IMR-90 (cell line): ENCODE data around the gene PLA2G1B. TPM values are rescaled to one million over a fixed set of nuclear protein-coding genes. Genes with fewer than 3 reads are reported as not detected.

ENCODE experiments used
- ATAC-seq: fragments of 200-7000 bp; cut with Tn5 transposase; 2 replicates; pipeline ENCODE4 v1.9.1; 2020; ENCODE audit warnings: low read depth, mild to moderate bottlenecking, moderate library complexity
- BruUV-seq: library from RNA; stranded (reverse); fragments of 400-500 nt; replicated peaks from 2 replicates; lab custom pipeline; 2021; lab: Mats Ljungman, UMichigan
- CTCF ChIA-PET: fragments of 300-600 bp; formaldehyde crosslinking; extraction: SDS; loops from one replicate; lab custom pipeline; 2021; ENCODE audit warnings: antibody characterized with exemption; lab: Yijun Ruan, JAX
- POLR2A ChIA-PET: fragments of 300-600 bp; sonication (Branson Sonifier 250); formaldehyde crosslinking; loops from one replicate; lab custom pipeline; 2022; ENCODE audit warnings: antibody characterized with exemption; ENCODE audit not compliant: unreplicated experiment; lab: Charles Lee
- DNase-seq: peaks from one replicate; pipeline ENCODE4 v3.0.0; 2013
- H2AFZ ChIP-seq: replicated peaks from 2 replicates; pipeline ENCODE3; 2013; ENCODE audit warnings: low read length, mild to moderate bottlenecking; ENCODE audit not compliant: poor library complexity
- H2AK5ac ChIP-seq: 2 replicates; pipeline ENCODE4 v1.6.1; 2013; ENCODE audit warnings: low read depth, low read length, inconsistent platforms
- H2AK9ac ChIP-seq: replicated peaks from 2 replicates; pipeline ENCODE3; 2013; ENCODE audit warnings: mild to moderate bottlenecking, low read depth, low read length, moderate library complexity; ENCODE audit not compliant: poor library complexity
- H2BK120ac ChIP-seq: 2 replicates; pipeline ENCODE4 v1.6.1; 2013; ENCODE audit warnings: low read depth, low read length, inconsistent platforms
- H2BK15ac ChIP-seq: 3 replicates; pipeline ENCODE4 v1.6.1; 2013; ENCODE audit warnings: low read depth, low read length, inconsistent platforms
- H2BK20ac ChIP-seq: 2 replicates; pipeline ENCODE4 v1.6.1; 2013; ENCODE audit warnings: low read depth, mild to moderate bottlenecking, inconsistent platforms, low read length, moderate library complexity
- H2BK5ac ChIP-seq: 2 replicates; pipeline ENCODE4 v1.6.1; 2013; ENCODE audit warnings: mild to moderate bottlenecking, low read depth, low read length, inconsistent platforms; ENCODE audit not compliant: poor library complexity, severe bottlenecking
- H3K14ac ChIP-seq: replicated peaks from 2 replicates; pipeline ENCODE4 v1.6.1; 2013; ENCODE audit warnings: low read depth, low read length, inconsistent platforms
- H3K18ac ChIP-seq: 2 replicates; pipeline ENCODE4 v1.6.1; 2013; ENCODE audit warnings: low read depth, low read length, control low read depth
- H3K23ac ChIP-seq: 2 replicates; pipeline ENCODE4 v1.6.1; 2013; ENCODE audit warnings: low read depth, low read length, inconsistent platforms
- H3K27ac ChIP-seq: 2 replicates; pipeline ENCODE4 v1.5.1; 2013; ENCODE audit warnings: mild to moderate bottlenecking, control low read depth, low read length; ENCODE audit not compliant: insufficient read depth
- H3K27me3 ChIP-seq: 2 replicates; pipeline ENCODE4 v1.6.1; 2013; ENCODE audit warnings: low read length; ENCODE audit not compliant: control insufficient read depth, insufficient read depth
- H3K36me3 ChIP-seq: 2 replicates; pipeline ENCODE4 v1.6.1; 2013; ENCODE audit warnings: low read length, mixed read lengths; ENCODE audit not compliant: control insufficient read depth, insufficient read depth
- H3K4ac ChIP-seq: 2 replicates; pipeline ENCODE4 v1.6.1; 2013; ENCODE audit warnings: low read depth, low read length, inconsistent platforms
- H3K4me1 ChIP-seq: 2 replicates; pipeline ENCODE4 v1.6.1; 2013; ENCODE audit warnings: low read length, mixed read lengths; ENCODE audit not compliant: control insufficient read depth, insufficient read depth
- H3K4me2 ChIP-seq: 2 replicates; pipeline ENCODE4 v1.6.1; 2013; ENCODE audit warnings: low read depth, mild to moderate bottlenecking, control low read depth, low read length, moderate library complexity
- H3K4me3 ChIP-seq: 2 replicates; pipeline ENCODE4 v1.5.1; 2013; ENCODE audit warnings: low read depth, mild to moderate bottlenecking, control low read depth, low read length, moderate library complexity; ENCODE audit not compliant: insufficient read depth
- H3K56ac ChIP-seq: 2 replicates; pipeline ENCODE4 v1.6.1; 2013; ENCODE audit warnings: low read length, inconsistent platforms; ENCODE audit not compliant: insufficient read depth; ENCODE audit errors: extremely low read depth
- H3K79me1 ChIP-seq, 2 experiments: 2 replicates each; pipeline ENCODE4 v1.6.1; 2013; ENCODE audit warnings: low read length in 2 of 2, inconsistent platforms in 1 of 2, low read depth in 1 of 2
- H3K9ac ChIP-seq: 2 replicates; pipeline ENCODE4 v1.6.1; 2013; ENCODE audit warnings: low read depth, low read length, control low read depth
- H3K9me1 ChIP-seq: 2 replicates; pipeline ENCODE4 v1.6.1; 2013; ENCODE audit warnings: low read length, inconsistent platforms; ENCODE audit not compliant: insufficient read depth
- H3K9me3 ChIP-seq: 2 replicates; pipeline ENCODE4 v1.6.1; 2013; ENCODE audit warnings: low read length; ENCODE audit not compliant: control insufficient read depth, insufficient read depth
- H4K20me1 ChIP-seq: 2 replicates; pipeline ENCODE4 v1.6.1; 2013; ENCODE audit warnings: low read length, inconsistent platforms; ENCODE audit not compliant: insufficient read depth
- H4K5ac ChIP-seq: 2 replicates; pipeline ENCODE4 v1.6.1; 2013; ENCODE audit warnings: mild to moderate bottlenecking, low read depth, low read length, control low read depth
- H4K8ac ChIP-seq, 2 experiments: 2 replicates each; pipeline ENCODE4 v1.6.1; 2013; ENCODE audit warnings: low read depth in 2 of 2, low read length in 2 of 2, control low read depth in 1 of 2, inconsistent platforms in 1 of 2
- H4K91ac ChIP-seq: 2 replicates; pipeline ENCODE4 v1.6.1; 2013; ENCODE audit warnings: low read depth, low read length, inconsistent platforms; ENCODE audit not compliant: insufficient read depth
- BHLHE40 ChIP-seq: fragments of 150-350 bp; IDR thresholded peaks from 2 replicates; pipeline ENCODE4 v1.6.1; 2016; ENCODE audit warnings: mild to moderate bottlenecking, low read depth, low read length
- CEBPB ChIP-seq: IDR thresholded peaks from 2 replicates; pipeline ENCODE4 v1.6.1; 2012; ENCODE audit warnings: low read depth, low read length, improper control_type of control experiment
- CHD1 ChIP-seq: IDR thresholded peaks from 2 replicates; pipeline ENCODE4 v1.6.1; 2012; ENCODE audit warnings: low read depth, low read length, improper control_type of control experiment
- MAZ ChIP-seq: IDR thresholded peaks from 2 replicates; pipeline ENCODE4 v1.6.1; 2012; ENCODE audit warnings: low read depth, mild to moderate bottlenecking, low read length, improper control_type of control experiment, moderate library complexity, borderline replicate concordance
- NFE2L2 ChIP-seq: fragments of 150-350 bp; IDR thresholded peaks from 2 replicates; pipeline ENCODE4 v1.6.1; 2016; ENCODE audit warnings: low read depth, mild to moderate bottlenecking, low read length
- RFX5 ChIP-seq: IDR thresholded peaks from 2 replicates; pipeline ENCODE4 v1.8.0; 2012; ENCODE audit warnings: low read depth, mild to moderate bottlenecking, low read length, moderate library complexity
- SMC3 ChIP-seq: fragments of 150-350 bp; IDR thresholded peaks from 2 replicates; pipeline ENCODE4 v1.6.1; 2016; ENCODE audit warnings: low read depth, mild to moderate bottlenecking, antibody characterized with exemption, low read length, moderate library complexity
- USF2 ChIP-seq: fragments of 150-350 bp; IDR thresholded peaks from 2 replicates; pipeline ENCODE4 v1.6.1; 2017; ENCODE audit warnings: mild to moderate bottlenecking, antibody characterized with exemption, low read length, low read depth
- WGBS, 2 experiments: methylation state at CpG; one replicate each; pipeline versions ENCODE4 v1.1.5 to v1.1.7; 2013; ENCODE audit warnings: missing lambda C conversion rate in 2 of 2; ENCODE audit not compliant: insufficient read length in 1 of 2; ENCODE audit errors: extremely low coverage in 2 of 2; 5-methylcytosine and 5-hydroxymethylcytosine counted together
- dilution Hi-C: fragments of 300-500 bp; cut with HindIII; formaldehyde crosslinking; loops from one replicate; pipeline ENCODE4 v1.14.3; 2018; ENCODE audit warnings: low sequenced_read_pairs; ENCODE audit not compliant: unreplicated experiment
- in situ Hi-C: fragments of 300-500 bp; cut with MboI; formaldehyde crosslinking; loops from 3 replicates; pipeline ENCODE4 v1.14.3; 2019; ENCODE audit warnings: low sequenced_read_pairs, inconsistent platforms, mixed read lengths
- intact Hi-C: fragments of 100-400 bp; cut with micrococcal nuclease; formaldehyde crosslinking; loops from 2 replicates; pipeline ENCODE4 v1.10.0; 2022
- polyA plus RNA-seq, 3 experiments: library from polyadenylated mRNA; depleted of rRNA; stranded (reverse); fragments of >200 nt; gene quantifications; 2 replicates each; pipeline ENCODE4 v1.2.3, GENCODE V29; 2012; ENCODE audit warnings: low replicate concordance in 1 of 3
- total RNA-seq: library from RNA; depleted of rRNA; stranded (reverse); fragments of >200 nt; gene quantifications from 2 replicates; pipeline ENCODE4 v1.2.3, GENCODE V29; 2012
- TF ChIP-seq, protein P1 (sequence below): conservative IDR thresholded peaks from 2 replicates; pipeline ENCODE4 v1.5.1; 2012; ENCODE audit warnings: mild to moderate bottlenecking, low read depth, low read length, improper control_type of control experiment

The PLA2G1B gene
- total and polyA plus RNA-seq, 2 of the 4 experiments (the other 2 are of a cell fraction): not detected

DNA sequence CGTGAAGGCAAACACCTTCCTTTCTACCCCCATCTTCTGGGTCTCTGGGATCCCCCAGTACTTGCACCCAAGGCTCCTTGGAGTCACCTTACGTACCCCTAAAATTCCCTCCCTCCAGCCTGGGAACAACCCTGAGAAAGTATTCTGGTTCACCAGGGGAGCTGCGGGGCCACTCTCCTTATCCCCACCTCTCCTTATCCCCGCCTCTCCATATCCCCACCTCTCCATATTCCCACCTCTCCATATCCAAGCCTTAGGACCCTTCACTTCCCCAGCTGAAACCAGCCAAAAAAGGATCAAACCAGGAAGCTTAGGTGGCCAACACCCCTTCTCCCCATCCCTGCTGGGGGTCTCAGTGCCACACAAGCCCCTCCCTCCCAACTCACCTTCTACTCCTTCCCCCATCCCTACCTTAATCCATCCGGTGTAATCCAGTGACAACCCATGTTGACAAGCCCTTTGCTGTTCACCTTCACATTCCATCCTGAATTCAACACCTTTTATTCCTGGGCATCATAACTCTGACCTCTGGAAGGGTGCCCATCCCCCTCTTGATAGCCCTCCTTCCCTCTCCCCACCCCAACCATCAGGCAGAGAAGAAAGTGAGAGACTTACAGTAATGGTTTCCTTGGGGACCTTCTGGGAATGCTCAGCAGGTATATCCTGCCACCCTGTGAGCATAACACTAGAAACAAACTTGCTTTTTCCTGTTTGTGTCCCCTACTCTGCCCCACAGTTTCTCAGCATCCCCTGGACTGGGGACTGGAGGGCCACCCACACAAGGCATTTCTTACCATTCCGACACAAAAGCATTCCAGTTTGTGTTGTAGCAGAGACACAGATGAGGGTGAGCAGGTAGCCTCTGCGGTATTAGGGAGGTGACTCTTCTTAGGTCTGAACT is 43.0 kb upstream of the PLA2G1B start (continued):
- TF ChIP-seq BHLHE40: no peak

DNA sequence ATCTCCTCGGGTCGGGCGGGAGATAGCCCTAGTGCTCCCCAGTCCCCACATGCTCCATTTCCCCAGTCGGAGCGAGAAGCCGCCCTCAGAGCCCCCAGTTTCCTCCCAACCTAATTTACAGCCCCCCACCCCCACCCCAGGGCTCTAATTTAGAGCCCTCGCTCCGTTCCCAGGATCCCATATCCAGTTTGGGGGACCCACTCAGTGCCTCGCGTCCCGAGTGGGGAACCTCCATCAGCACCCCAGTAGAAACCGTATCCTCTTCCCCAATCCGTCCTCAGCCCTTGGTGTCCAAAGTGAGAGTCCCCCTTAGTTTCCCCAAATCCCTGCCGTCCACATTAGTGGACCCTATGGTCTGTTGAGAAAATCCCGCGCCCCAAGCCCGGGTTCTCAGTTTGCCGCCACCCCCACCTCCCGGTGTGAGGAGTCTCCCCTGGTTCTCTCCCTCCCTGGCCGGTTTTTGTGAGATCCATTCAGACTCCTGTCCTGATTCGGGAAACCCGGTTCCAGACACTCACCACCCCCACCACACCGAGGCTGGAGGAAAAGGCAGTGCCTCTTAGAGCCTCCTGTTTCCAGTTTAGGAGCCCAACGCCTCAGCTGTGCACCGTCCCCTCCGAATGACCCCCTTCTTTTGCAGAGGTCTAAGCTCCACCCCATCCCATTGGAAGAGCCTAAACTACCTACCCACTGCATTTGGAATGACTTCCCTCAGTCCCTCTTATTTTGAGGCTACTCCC is 42.2 kb upstream of the PLA2G1B start:
- Histone ChIP-seq H2BK20ac (no peak overlapping the region), H4K91ac (no peak overlapping the region), H3K14ac (no peak overlapping the region), H3K9ac (no peak overlapping the region), H3K27ac (no peak overlapping the region), H2BK120ac (no peak overlapping the region), H3K18ac (no peak overlapping the region), H3K4me1 (no peaks in the 10 kb centered on the region), H2BK5ac (no peak overlapping the region), H4K20me1 (no peaks in the 10 kb centered on the region), H3K4me3 (no peak overlapping the region), H3K27me3 (peaks cover 82% of the 10 kb centered on the region), H3K79me1 (no peaks in the 10 kb centered on the region), H3K4ac (no peak overlapping the region), H3K56ac (no peak overlapping the region), H3K9me1 (no peaks in the 10 kb centered on the region), H3K23ac (no peak overlapping the region), H3K4me2 (no peak overlapping the region; the same call in 1 of the 2 replicates), H3K9me3 (no peaks in the 10 kb centered on the region), H2AK9ac (no peak overlapping the region), H2BK15ac (no peak overlapping the region), H2AFZ (no peak overlapping the region), H4K8ac (no peak overlapping the region), H4K5ac (no peak overlapping the region), H3K36me3 (no peaks in the 10 kb centered on the region), H2AK5ac (no peak overlapping the region)
- ChIA-PET CTCF (no interaction called here), POLR2A (no interaction called here)
- WGBS, 2 experiments: 4% methylated on average over 9 of the region's 26 CpGs; no CpG with 5 or more reads in 1 of the 2 experiments
- dilution Hi-C loops: no loop called here
- DNase-seq (no peak), ATAC-seq (no peak)
- intact Hi-C loops: loop anchor here (5.0 kb wide), 1 partner anchor 43 kb away; no protein-coding TSS in a partner anchor
- TF ChIP-seq SMC3 (no peak), MAZ (no peak), USF2 (no peak), CEBPB (no peak), RFX5 (no peak), CHD1 (no peak), NFE2L2 (no peak)
- TF ChIP-seq, protein P1, sequence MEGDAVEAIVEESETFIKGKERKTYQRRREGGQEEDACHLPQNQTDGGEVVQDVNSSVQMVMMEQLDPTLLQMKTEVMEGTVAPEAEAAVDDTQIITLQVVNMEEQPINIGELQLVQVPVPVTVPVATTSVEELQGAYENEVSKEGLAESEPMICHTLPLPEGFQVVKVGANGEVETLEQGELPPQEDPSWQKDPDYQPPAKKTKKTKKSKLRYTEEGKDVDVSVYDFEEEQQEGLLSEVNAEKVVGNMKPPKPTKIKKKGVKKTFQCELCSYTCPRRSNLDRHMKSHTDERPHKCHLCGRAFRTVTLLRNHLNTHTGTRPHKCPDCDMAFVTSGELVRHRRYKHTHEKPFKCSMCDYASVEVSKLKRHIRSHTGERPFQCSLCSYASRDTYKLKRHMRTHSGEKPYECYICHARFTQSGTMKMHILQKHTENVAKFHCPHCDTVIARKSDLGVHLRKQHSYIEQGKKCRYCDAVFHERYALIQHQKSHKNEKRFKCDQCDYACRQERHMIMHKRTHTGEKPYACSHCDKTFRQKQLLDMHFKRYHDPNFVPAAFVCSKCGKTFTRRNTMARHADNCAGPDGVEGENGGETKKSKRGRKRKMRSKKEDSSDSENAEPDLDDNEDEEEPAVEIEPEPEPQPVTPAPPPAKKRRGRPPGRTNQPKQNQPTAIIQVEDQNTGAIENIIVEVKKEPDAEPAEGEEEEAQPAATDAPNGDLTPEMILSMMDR: no peak
- in situ Hi-C loops: no loop called here
- BruUV-seq: no TSS peak
